ENCODE results near the gene MAMDC4.

- TF ChIP-seq CTCF (IDR thresholded peaks at IDR 0.05) (no peak), POLR2AphosphoS5 (IDR thresholded peaks at IDR 0.05; ENCODE audit: low read depth, low read length) (no peak)
Measured at GRCh38 chr9:136808806-136809158, 43.4 kb upstream of the MAMDC4 start.
